BE2C (cell line): Measurements from ENCODE around the gene NATD1.

ENCODE experiments used
- DNase-seq: peaks from one replicate; pipeline ENCODE4 v3.0.0-alpha.2; 2020
- H3K27me3 ChIP-seq: fragments of 250-450 bp; sonication (Bioruptor Pico); 2 replicates; pipeline ENCODE4 v1.5.1; 2020; ENCODE audit warnings: mild to moderate bottlenecking
- H3K36me3 ChIP-seq: fragments of 250-450 bp; sonication (Bioruptor Pico); 2 replicates; pipeline ENCODE4 v1.5.1; 2020; ENCODE audit warnings: mild to moderate bottlenecking
- H3K4me1 ChIP-seq: fragments of 250-450 bp; sonication (Bioruptor Pico); 2 replicates; pipeline ENCODE4 v1.5.1; 2020
- H3K4me3 ChIP-seq: 2 replicates; pipeline ENCODE4 v1.5.1; 2011; ENCODE audit warnings: low read depth, low read length
- H3K9me3 ChIP-seq: fragments of 250-450 bp; sonication (Bioruptor Pico); 2 replicates; pipeline ENCODE4 v1.5.1; 2020
- CTCF ChIP-seq: IDR thresholded peaks from 2 replicates; pipeline ENCODE4 v1.5.1; 2012; ENCODE audit warnings: mild to moderate bottlenecking, low read depth, low read length

Gene NATD1

GRCh38 chr17:21289902-21290571 is 36.8 kb upstream of the NATD1 start:
- Histone ChIP-seq H3K4me3 (no peak overlapping the region), H3K9me3 (no peaks in the 10 kb centered on the region), H3K4me1 (peaks cover 3% of the 10 kb centered on the region), H3K27me3 (no peaks in the 10 kb centered on the region), H3K36me3 (no peaks in the 10 kb centered on the region)
- TF ChIP-seq CTCF: no peak
- no peak for DNase-seq

GRCh38 chr17:21289175-21289901 is 36.1 kb upstream of the NATD1 start:
- no peak for TF ChIP-seq CTCF
- no peaks in the 10 kb centered on the region for H3K36me3 ChIP-seq

GRCh38 chr17:21288571-21289017 is 35.4 kb upstream of the NATD1 start:
- TF ChIP-seq CTCF: no peak
- H3K27me3 ChIP-seq: no peaks in the 10 kb centered on the region
- H3K9me3 ChIP-seq: no peaks in the 10 kb centered on the region
- no peaks in the 10 kb centered on the region; the same call in 1 of the 2 replicates for H3K4me1 ChIP-seq
- H3K4me3 ChIP-seq: no peak overlapping the region
- no peak for DNase-seq
- no peaks in the 10 kb centered on the region for H3K36me3 ChIP-seq

More at GRCh38 chr17:21289175-21289901, 36.1 kb upstream of the NATD1 start:
- Histone ChIP-seq H3K4me3 (no peak overlapping the region), H3K9me3 (no peaks in the 10 kb centered on the region), H3K4me1 (no peaks in the 10 kb centered on the region; the same call in 1 of the 2 replicates), H3K27me3 (no peaks in the 10 kb centered on the region)
- no peak for DNase-seq

GRCh38 chr17:21287703-21288449 is 34.7 kb upstream of the NATD1 start:
- Histone ChIP-seq H3K9me3 (no peaks in the 10 kb centered on the region), H3K27me3 (no peaks in the 10 kb centered on the region), H3K36me3 (no peaks in the 10 kb centered on the region), H3K4me3 (no peak overlapping the region), H3K4me1 (no peaks in the 10 kb centered on the region; the same call in 1 of the 2 replicates)
- no peak for TF ChIP-seq CTCF
- DNase-seq: no peak

- Histone ChIP-seq H3K4me3 (peak overlapping the region; percentile 74; the same call in 1 of the 2 replicates), H3K36me3 (no peaks in the 10 kb centered on the region), H3K9me3 (no peaks in the 10 kb centered on the region), H3K4me1 (no peaks in the 10 kb centered on the region; the same call in 1 of the 2 replicates), H3K27me3 (no peaks in the 10 kb centered on the region)
- no peak for DNase-seq
- no peak for TF ChIP-seq CTCF
Measured at GRCh38 chr17:21286909-21287702, 33.9 kb upstream of the NATD1 start.
